Activated CD8-positive, alpha-beta memory T cell treated with anti-CD3 and anti-CD28 coated beads for 1 hour (primary cell): ENCODE data around the gene FAM13A.

ENCODE experiments used
- DNase-seq, 2 donors: peaks; one replicate each; pipeline ENCODE4 v3.0.0-alpha.2; 2020; ENCODE audit warnings: low read depth in 1 of 2; ENCODE audit errors: extremely low read depth in 1 of 2

The FAM13A gene

DNA sequence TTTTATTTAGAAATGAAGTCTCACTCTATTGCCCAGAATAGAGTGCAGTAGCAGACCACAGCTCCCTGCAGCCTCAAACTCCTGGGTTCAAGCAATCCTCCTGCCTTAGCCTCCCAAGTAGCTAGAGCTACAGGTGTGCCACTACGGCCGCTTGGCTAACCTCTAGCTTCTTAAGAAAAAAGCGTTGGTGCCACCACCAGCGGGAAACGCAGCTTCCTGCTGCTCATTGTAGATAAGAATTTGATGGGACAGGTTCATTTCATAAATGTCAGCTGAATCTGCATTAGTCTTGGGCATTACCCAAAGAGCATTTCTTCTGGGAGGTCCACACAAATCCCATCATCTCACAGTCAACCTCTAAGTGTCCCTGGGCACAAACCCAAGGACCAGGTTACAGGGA lies 326.2 kb downstream of the FAM13A start:
- no peak for DNase-seq

- DNase-seq = no peak
These were observed 327.7 kb downstream of the FAM13A start for GRCh38 chr4:88729146-88729760.

DNA sequence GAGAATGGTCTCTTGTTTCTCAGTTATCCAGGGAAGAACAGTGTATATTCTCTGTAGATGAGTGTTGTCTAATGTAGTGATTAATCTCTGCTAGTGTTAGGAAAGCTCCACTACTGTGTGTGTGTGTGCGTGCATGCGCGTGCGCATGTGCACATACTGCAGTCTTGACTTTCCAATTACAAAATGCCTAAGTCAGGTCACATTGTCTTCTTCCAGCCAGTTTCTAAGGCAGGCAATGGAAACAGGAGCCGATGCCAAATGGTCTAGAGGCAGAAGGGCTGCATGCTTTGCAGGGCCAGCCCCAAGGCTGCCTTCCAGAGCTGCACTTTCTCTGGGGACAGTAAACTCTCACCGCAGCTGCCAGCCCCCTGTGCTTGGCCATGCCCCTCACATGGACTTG lies 328.8 kb downstream of the FAM13A start:
- no peak for DNase-seq

- DNase-seq = no peak
These were observed 331.0 kb downstream of the FAM13A start for GRCh38 chr4:88725986-88726385.

DNA sequence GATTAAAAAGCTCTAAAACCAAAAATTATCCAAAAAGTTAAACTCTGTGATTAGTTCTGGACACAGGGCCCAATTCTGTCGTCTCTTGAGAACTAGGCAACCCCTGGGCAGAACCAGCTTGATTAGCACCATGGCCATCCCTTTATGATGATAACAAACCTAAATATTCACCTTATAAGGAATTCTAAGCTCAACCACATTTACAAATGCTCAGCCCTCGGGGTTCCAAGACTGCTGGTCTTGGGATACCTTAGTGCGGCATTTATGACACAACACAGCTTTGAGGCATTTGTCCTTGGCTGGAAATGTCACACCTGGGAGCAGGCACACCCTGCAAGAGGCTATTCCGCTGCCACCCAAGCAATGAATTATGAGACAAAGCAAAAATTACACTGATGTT lies 331.8 kb downstream of the FAM13A start:
- no peak for DNase-seq

DNA sequence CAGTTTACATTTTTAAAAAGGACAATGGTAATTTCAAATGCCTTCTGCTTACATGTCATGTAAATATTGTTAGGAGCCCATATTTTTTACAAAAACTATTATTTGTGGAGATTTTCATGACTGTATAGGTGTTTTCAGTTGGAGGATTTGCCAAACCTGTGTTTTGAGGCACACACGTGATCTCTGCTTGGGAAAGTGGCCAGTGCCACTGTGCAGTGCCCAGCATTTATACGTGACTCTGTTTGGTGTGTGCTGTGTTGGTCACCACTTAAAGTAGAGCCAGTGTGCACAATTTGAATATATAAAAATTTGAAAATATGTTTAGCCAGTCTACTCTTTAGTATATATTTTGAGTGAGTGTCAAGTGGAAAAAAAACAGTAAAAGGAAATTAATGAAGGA lies 332.6 kb downstream of the FAM13A start:
- DNase-seq = no peak

DNA sequence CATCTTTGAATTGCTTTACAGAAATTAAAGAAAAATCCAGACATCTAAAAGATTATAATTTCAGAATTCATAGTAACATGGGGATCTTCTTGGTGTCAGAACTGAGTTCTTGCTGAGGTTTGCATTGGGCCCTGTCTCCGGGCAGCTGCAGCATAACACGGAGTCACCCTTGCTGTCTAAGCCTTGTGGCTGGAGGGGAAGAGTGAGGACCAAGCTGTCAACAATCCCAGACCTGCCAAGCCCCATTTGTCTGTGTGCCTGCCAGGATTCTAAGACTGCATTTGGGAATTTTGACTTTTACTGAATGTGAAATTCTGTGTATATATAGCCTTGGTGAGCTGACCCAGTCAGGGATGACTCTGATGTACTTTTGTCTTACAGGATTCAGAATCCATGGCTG lies 334.2 kb downstream of the FAM13A start:
- DNase-seq = no peak

DNA sequence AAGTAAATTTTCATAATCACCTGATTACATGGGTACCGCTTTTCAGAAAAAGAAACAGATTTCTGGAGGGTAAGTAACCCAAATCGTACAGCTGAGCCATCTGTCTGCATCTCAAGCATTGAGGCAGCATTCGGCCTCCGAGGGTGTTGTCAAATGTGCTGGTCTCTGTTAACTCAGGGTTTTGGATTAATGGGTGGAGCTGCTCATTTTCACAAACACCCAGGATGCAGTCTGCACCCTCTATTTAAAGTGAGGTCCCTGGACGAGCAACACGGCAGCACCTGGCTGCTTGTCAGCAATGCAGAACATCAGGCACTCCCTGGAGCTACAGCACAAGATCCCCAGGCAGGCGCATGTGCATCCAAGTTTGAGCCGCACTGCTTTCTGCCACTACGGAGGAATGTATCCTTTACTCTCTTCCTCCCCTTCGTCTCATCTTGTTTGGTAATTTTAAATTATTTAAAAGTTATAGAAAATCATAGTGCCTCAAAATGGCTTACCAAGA lies 334.7 kb downstream of the FAM13A start:
- DNase-seq = no peak

GRCh38 chr4:88720451-88721428 lies 336.2 kb downstream of the FAM13A start:
- no peak for DNase-seq

- no peak for DNase-seq
These were observed 337.6 kb downstream of the FAM13A start for GRCh38 chr4:88719381-88719780.

GRCh38 chr4:88718098-88718497 lies 338.9 kb downstream of the FAM13A start:
- DNase-seq = no peak

- DNase-seq = no peak
These were observed 343.2 kb downstream of the FAM13A start for GRCh38 chr4:88713782-88714181.

DNA sequence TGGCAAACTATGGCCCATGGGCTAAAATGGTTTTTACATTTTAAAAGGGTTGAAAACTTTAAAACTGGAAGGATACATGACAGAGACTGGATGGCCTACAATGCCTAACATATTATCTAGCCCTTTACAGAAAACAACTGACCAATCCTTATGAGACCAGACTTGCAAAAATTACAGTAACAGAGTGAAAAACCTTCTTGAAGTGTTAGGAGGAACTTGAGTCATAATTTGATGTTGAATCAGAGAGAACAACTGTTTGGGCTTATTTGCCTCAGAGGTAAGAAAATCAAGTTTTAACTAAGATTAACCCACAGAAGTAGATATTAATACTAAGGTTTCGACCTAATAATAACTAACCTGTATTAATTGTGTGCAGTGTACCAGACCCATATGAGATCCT lies 347.0 kb downstream of the FAM13A start:
- no peak for DNase-seq

DNA sequence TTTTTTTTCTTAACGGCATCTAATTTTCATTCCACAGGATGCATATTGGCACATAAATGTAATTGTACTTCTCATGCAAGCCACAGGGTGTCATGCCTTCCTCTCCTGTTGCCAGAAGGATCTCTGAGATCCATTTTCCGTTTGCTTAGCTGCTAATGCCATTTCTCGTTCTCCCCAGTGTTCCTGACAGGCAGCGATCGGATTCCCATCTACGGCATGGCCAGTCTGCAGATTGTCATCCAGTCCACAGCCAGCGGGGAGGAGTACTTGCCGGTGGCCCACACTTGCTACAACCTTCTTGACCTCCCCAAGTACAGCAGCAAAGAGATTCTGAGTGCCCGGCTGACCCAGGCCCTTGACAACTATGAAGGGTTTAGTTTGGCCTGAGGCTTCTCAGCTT lies 350.4 kb downstream of the FAM13A start:
- DNase-seq = no peak

DNA sequence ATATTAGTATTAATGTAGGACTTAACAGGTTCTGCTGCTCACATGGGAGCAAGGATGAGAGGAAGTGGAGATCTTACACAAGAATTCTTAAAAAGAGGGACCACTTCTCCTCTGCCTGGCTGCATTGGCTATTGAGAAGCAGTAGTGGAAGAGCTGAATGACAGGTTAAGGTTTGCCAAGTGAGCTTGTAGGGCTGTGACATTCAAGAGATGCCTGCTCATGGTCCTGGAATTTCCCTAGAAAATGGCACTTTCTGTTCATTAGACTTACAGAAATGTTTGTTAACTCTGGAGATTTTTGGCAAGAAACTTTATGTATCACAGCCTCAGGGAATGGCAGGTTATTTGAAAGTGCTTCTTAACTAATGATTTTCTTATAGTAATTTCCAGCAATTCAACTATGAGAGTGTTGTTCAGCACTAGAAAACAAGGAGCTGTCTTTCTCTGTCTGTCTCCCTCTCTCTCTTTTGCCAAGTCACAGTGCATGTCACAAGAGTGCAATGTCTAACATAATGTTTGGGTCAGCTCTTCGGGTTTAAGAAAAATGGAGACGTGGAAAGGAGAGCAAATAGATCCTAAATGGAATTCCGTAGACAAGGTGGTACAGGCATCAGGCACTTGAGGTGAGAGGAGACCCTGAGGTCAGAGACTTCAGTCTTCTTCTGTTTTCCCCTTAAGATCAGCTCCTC lies 351.0 kb downstream of the FAM13A start:
- no peak for DNase-seq

DNA sequence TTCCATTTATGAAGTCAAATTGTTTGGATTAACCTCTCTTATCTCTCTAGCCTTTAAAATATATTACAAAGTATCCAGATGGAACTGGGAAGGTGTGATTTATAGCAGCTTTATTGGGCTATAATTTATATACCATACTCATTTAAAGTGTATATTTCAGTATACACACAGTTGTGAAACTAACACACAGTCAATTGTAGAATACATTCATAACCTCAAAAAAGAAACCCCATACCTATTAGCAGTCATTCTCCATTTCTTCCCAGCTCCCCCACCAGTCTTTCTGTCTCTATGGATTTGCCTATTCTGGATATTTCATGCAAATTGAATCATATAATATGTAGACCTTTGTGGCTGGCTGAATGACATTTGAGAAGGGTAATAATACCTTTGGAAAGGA lies 351.8 kb downstream of the FAM13A start:
- no peak for DNase-seq

GRCh38 chr4:88702782-88703181 lies 354.2 kb downstream of the FAM13A start:
- DNase-seq = no peak

DNA sequence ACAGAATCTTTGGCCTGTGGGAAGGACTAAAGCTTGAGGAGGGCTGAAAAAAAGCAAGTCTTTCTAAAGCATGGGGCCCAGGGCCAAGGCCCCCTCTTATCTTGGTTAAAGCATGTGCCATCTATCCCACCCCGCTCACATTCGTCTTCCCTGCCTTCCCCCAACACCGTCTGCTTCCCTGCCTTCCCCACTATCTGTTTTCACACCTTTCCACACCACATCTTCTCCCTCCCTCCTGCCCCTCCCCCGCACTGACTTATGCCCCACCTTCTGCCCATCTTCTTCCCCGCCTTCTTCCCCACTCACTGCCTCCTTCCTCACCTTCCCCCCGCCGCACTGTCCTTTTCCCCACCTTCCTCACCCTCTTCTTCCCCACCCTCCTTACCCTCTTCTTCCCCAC lies 358.5 kb downstream of the FAM13A start:
- DNase-seq = no peak

DNA sequence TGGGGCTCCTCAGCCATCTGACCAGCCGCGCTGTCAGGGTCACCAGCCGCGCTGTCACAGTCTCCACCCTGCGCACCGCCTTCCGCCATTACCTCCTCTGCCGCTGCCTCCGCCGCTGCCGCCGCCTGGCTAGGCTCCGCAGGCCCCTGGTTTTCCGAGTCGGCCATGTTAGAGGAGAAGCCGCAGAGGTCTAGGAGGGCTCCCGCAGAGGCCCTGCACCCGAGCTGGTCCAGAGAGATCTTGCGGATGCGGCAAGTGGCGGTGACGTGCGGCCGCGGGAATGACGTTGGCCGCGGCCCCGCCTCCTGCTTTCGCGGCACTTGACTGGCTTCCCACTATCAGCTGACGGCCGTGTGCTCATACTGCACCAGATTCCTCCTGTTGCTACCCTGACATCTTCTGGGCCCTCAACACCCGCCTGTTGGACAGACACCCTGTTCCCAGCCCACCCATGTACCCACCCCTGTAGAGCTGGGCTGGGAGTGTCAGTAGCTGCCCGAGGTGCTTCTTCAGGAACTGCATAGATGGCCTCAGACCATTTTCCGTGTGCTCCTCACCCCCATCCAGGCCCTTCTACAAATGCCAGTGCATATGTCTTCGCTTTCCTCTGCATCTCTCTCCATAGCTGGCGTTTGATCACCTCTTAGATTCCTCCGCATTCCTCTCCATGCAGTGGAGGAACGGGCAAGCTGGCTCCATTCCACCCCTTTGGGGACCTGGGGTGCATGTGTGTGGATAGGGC lies 359.2 kb downstream of the FAM13A start, which contains the start of gene NAP1L5:
NAP1L5 (minus strand) TSS at position 242 of the 742 bp plus-strand sequence; CDS start at position 167, 75 bp downstream.
- peak; percentile 37 to 44 for DNase-seq

GRCh38 chr4:88697141-88697540 lies 359.8 kb downstream of the FAM13A start:
- no peak for DNase-seq

DNA sequence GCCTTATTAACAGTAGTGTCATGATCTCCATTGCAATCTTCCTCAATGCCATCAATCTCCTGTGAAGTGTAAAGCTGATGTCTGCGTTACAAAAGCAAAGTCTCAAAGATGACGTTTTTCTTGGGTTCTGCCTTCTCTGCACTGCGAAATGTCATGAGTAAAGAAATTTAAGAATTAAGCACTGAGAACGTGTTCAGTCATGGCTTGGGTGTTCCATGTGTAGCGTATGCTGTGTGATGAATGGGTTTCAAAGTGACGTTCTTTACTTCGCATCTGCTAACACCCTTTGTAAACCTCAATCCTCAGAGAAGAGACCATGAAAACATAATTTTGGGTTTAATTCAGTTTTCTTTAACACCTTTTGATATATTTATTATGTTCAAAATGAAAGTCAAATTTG lies 360.4 kb downstream of the FAM13A start:
- DNase-seq = no peak
